ENCODE measurements around the gene SCO2. TPM values are rescaled to one million over a fixed set of nuclear protein-coding genes. Genes with fewer than 3 reads are reported as not detected.

The SCO2 gene
- total and polyA plus RNA-seq, 10 of the 15 experiments (the other 5 are each of a cell fraction or from before 2014, with no cell fraction given) = 0.18 to 16.0 (median 2.4) TPM; not detected in 1

DNA sequence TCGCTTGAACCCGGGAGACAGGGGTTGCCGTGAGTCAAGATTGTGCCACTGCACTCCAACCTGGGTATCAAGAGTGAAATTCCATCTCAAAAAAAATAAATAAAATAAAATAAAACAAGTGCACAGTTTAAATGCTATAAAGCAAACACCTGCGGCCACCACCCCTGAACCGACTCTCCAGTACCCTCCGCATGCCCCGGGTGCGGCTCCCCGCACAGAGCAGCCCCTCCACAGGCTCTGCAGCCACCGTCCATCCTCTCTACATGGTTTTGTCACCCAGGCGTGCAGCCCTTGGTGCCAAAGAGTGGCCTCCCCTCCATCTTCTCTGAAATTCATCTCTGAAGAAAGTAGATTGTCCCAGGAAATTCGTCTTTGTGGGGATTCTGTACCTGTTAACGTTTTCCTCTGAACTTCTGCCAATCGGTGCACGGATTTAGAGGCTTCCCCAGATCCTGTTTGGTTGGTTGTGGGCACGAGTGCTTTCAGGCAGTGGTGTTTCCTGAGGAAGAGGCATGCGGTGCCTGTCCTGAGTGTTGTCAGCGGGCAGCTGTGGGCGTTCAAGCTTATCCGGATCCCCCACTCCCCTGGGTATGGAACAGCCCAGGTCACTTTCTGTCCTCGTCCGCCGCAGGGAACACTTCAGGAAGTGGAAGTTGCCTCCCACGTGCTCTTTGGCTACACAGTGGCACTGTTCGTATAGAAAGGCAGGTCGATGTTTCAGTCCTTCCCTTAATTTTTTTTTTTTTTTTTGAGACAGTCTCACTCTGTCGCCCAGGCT lies 34.7 kb downstream of the SCO2 start:
- in situ Hi-C loops (cut with MboI) = loop anchor here (10.0 kb wide), 1 partner anchor 236 kb away; the partner anchor contains the start of gene HDAC10
- Histone ChIP-seq H3K79me2 (ENCODE audit: control insufficient read depth, insufficient read depth, low read length) (no peaks in the 10 kb centered on the region), H4K20me1 (ENCODE audit: control insufficient read depth, insufficient read depth) (no peaks in the 10 kb centered on the region), H3K27me3 (replicated peaks in 1 of 2; ENCODE audit: control insufficient read depth in 2 of 2, insufficient read depth in 2 of 2, low read length in 1 of 2) (no peaks in the 10 kb centered on the region), H3K4me3 (no peak overlapping the region), H2AFZ (ENCODE audit: control insufficient read depth, low read depth, low read length) (peak overlapping the region; percentile 33; the same call in 1 of the 2 replicates), H3K4me1 (ENCODE audit: control insufficient read depth, insufficient read depth, low read length) (peaks cover 5% of the 10 kb centered on the region), H3K9me3 (replicated peaks; ENCODE audit: control insufficient read depth, insufficient read depth, low read length) (no peaks in the 10 kb centered on the region), H3K27ac (ENCODE audit: control insufficient read depth, insufficient read depth) (no peak overlapping the region), H3K4me2 (ENCODE audit: control insufficient read depth, insufficient read depth) (peak overlapping the region; percentile 4; the same call in 1 of the 2 replicates), H3K36me3 (ENCODE audit: control insufficient read depth in 2 of 2, insufficient read depth in 2 of 2, low read length in 1 of 2) (no peaks in the 10 kb centered on the region), H3K9ac (ENCODE audit: control insufficient read depth, insufficient read depth, low read length) (no peak overlapping the region)
- 29% methylated on average over 26 of the region's 27 CpGs for WGBS (ENCODE audit: insufficient coverage, insufficient replicate concordance, low lambda C conversion rate, missing lambda C conversion rate)
- intact Hi-C loops (cut with micrococcal nuclease; ENCODE audit: unreplicated experiment) = no loop called here
- ATAC-seq = peak; percentile 38
- no peak for FAIRE-seq
- no peak for DNase-seq (ENCODE audit: low read depth, low spot score)
- ChIA-PET CTCF (interaction anchor here (0.8 kb wide), 1 partner anchor 72 kb away, joined by 3 read pairs; the partner anchor contains the start of gene SYCE3), POLR2A (interaction anchor here (0.7 kb wide), 1 partner anchor 27 kb away, joined by 3 read pairs; no protein-coding TSS in a partner anchor), SMC1A (ENCODE audit: uncharacterized antibody, unreplicated experiment) (no interaction called here), RAD21 (ENCODE audit: unreplicated experiment) (interaction anchor here (0.6 kb wide), 1 partner anchor 166 kb away, joined by 3 read pairs; no protein-coding TSS in a partner anchor)
- TF ChIP-seq SPI1 (IDR thresholded peaks at IDR 0.05; ENCODE audit: borderline replicate concordance, insufficient read depth, low read depth, low read length) = 0 out of 2 replicates have a peak, but pooled peaks have one; percentile 11
- TF ChIP-seq, protein P1, sequence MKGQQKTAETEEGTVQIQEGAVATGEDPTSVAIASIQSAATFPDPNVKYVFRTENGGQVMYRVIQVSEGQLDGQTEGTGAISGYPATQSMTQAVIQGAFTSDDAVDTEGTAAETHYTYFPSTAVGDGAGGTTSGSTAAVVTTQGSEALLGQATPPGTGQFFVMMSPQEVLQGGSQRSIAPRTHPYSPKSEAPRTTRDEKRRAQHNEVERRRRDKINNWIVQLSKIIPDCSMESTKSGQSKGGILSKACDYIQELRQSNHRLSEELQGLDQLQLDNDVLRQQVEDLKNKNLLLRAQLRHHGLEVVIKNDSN (IDR thresholded peaks at IDR 0.05; ENCODE audit: borderline replicate concordance, extremely low read length, insufficient read depth, low read depth, low read length) = no peak
- TF ChIP-seq IKZF1 (conservative IDR thresholded peaks at IDR 0.05) = peak; percentile 54; the same call in 1 of the 2 replicates
- no peak for TF ChIP-seq RELB (IDR thresholded peaks at IDR 0.05; ENCODE audit: low read depth)
- TF ChIP-seq POLR2AphosphoS2 (IDR thresholded peaks at IDR 0.05; ENCODE audit: low read depth, low read length) = no peak
- TF ChIP-seq, protein P2, sequence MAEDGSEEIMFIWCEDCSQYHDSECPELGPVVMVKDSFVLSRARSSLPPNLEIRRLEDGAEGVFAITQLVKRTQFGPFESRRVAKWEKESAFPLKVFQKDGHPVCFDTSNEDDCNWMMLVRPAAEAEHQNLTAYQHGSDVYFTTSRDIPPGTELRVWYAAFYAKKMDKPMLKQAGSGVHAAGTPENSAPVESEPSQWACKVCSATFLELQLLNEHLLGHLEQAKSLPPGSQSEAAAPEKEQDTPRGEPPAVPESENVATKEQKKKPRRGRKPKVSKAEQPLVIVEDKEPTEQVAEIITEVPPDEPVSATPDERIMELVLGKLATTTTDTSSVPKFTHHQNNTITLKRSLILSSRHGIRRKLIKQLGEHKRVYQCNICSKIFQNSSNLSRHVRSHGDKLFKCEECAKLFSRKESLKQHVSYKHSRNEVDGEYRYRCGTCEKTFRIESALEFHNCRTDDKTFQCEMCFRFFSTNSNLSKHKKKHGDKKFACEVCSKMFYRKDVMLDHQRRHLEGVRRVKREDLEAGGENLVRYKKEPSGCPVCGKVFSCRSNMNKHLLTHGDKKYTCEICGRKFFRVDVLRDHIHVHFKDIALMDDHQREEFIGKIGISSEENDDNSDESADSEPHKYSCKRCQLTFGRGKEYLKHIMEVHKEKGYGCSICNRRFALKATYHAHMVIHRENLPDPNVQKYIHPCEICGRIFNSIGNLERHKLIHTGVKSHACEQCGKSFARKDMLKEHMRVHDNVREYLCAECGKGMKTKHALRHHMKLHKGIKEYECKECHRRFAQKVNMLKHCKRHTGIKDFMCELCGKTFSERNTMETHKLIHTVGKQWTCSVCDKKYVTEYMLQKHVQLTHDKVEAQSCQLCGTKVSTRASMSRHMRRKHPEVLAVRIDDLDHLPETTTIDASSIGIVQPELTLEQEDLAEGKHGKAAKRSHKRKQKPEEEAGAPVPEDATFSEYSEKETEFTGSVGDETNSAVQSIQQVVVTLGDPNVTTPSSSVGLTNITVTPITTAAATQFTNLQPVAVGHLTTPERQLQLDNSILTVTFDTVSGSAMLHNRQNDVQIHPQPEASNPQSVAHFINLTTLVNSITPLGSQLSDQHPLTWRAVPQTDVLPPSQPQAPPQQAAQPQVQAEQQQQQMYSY (CRISPR knock-in tag; IDR thresholded peaks at IDR 0.05) = no peak
- no peak for TF ChIP-seq KAT2A (conservative IDR thresholded peaks at IDR 0.05; ENCODE audit: control insufficient read depth, low read depth, low read length)
- TF ChIP-seq RCOR1 (conservative IDR thresholded peaks at IDR 0.05; ENCODE audit: low read depth, low read length) = no peak
- TF ChIP-seq TCF7 (IDR thresholded peaks at IDR 0.05; ENCODE audit: borderline replicate concordance) = no peak
- no peak for TF ChIP-seq HDAC2 (IDR thresholded peaks at IDR 0.05)
- TF ChIP-seq SREBF2 (IDR thresholded peaks at IDR 0.05; ENCODE audit: low read length) = no peak
- BruUV-seq (replicated peaks) = no TSS peak

All from GM12878 (cell line).